ENCODE results near the gene OR7G3. TPM values are rescaled to one million over a fixed set of nuclear protein-coding genes. Genes with fewer than 3 reads are reported as not detected.

OR7G3 gene
- not detected in 2 replicates for total RNA-seq

DNA sequence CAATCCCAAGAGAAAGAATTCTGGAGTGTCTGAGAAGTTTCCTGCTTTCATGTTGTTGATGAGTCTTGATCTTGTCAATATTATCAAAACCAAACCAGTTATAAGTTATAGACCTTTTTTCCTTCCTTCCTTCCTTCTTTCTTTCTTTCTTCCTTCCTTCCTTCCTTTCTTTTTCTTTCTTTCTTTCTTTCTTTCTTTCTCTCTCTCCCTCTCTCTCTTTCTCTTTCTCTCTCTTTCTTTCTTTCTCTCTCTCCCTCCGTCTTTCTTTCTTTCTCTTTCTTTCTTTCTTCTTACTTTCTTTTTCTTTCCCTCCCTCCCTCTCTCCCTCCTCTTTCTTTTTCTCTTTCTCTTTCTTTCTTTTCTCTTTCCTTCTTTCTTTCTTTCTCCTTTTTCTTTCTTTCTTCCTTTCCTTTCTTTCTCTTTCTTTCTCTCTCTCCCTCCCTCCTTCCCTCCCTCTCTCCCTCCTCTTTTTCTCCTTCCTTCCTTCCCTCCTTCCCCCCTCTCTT, at the start of gene OR7G3:
Gene OR7G3 (minus strand): TSS at position 51 of the 506 bp plus-strand sequence. CDS start 0 bp downstream, at position 51.

DNA sequence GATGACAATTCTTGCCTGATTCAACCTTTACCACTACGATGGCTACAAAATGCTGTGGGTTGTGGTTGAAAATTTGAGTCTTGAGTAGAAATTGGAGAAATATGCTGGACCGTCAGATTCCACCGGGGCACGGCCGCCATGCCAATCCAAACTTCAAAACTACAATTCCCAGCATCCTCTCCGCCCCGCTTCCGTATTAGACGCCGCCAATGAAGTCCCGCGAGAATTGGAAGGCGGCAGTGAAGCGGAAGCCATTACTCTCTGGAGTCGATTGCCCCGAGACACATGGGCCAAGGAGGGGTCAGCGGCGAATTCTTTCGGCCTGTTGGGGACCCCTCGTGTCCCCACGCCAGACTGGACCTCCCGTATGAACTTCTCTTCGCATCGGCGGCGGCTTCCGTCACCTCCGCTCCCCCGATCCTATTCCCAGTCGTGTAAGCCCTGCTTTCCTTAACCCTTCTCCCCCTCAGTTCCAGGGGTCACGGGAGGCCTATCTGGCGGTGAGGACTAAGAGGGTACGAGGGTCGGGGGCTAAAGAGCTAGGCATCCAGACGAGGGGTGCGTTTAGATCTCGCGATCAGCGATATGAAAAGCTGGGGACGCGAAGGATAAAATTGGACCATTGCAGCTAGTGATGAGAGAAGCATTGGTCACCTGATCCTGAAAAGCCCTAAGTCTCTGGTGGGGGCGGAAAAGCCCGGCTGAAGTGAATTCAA, 13.6 kb upstream of the OR7G3 start, which contains the start of gene ZNF317:
Gene ZNF317 (plus strand): TSS at position 239 of the 716 bp plus-strand sequence. CDS start 15,620 bp downstream, outside the sequence.

DNA sequence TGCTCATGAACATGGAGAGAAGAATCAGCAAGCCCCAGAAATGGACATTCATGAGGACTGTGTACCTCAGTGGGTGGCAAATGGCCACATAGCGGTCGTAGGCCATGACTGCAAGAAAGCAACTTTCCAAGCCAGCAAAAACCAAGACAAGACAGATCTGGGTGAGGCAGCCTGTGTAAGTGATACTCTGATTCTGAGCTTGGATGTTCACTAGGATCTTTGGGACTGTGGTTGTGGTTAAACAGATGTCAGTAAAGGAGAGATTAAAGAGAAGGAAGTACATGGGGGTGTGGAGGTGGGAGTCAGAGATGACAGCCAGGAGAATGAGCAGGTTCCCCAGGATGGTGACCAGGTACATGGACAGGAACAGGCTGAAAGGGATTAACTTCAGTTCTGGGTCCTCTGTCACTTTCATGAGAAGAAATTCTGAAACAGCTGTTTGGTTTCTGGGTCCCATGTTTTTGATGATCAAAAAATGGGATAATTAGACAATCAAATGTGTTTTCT, 11.4 kb downstream of the OR7G3 start, which contains the start of gene OR7G1:
Gene OR7G1 (minus strand): TSS at position 457 of the 507 bp plus-strand sequence. CDS start 0 bp downstream, at position 457.

DNA sequence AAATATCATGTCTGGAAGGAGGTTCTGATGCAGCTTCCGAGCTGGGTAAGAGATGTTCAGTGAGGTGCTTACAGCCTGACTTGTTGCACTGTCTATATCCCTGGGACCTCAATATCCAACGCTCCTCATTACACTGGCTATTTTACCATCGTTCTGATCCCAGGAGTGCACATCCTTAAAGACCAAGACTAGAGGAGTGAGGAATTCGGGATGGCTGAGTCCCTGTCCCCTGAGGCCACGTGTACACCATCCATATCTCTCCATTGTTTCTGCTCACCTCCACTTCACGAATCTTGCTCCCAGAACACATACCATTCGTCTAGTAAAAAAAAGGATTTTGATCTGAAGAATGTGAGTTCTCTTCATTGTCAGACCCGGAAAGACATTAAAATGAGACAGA, 19.4 kb downstream of the OR7G3 start, which contains the start of gene OR7G2:
Gene OR7G2 (minus strand): TSS at position 101 of the 400 bp plus-strand sequence. CDS start 4,232 bp downstream, outside the sequence.

DNA sequence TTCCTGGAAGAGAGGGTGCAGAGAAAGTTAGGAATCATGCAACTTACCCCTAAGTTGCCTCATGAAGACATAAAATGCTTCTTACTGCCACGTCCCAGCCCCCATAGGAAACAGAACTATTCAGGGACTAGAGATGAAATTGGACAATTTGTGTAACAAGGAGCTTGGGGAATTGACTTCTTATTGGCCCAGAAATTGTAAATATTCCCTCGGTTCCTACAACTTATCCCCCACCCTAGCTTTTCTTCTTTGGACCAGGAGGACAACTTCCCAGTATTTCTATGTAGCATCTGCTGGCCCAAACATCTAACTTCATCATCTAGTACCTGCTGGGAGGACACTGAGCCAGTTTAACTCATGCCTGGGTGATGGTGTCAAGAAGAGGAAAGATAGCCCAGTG, 40.0 kb downstream of the OR7G3 start, which contains the start of gene OR1M1:
Gene OR1M1 (plus strand): TSS at position 301 of the 400 bp plus-strand sequence. CDS start 6,184 bp downstream, outside the sequence.

Other genes with a start within 250 kb of the OR7G3 start
- gene MUC16, start 116.5 kb downstream of the OR7G3 start, total RNA-seq: not detected in 2 replicates
- not detected in 2 replicates for gene OR1M1, start 39.9 kb downstream of the OR7G3 start, total RNA-seq
- gene OR7G2, start 19.5 kb downstream of the OR7G3 start, total RNA-seq: not detected in 2 replicates
- not detected in 2 replicates for gene OR7G1, start 11.2 kb downstream of the OR7G3 start, total RNA-seq
- 13.1 and 13.4 TPM in 2 replicates for gene ZNF317, start 13.4 kb upstream of the OR7G3 start, total RNA-seq
- gene OR7D2, start 52.0 kb upstream of the OR7G3 start, total RNA-seq: 0.10 TPM in 1 of 2 replicates, not detected in the other
- gene OR7D4, start 92.6 kb upstream of the OR7G3 start, total RNA-seq: not detected in 2 replicates
- gene OR7E24, start 124.0 kb upstream of the OR7G3 start, total RNA-seq: not detected in 2 replicates
- 2.6 and 5.8 TPM in 2 replicates for gene ZNF699, start 182.9 kb upstream of the OR7G3 start, total RNA-seq
- 6.5 and 6.9 TPM in 2 replicates for gene ZNF559, start 197.2 kb upstream of the OR7G3 start, total RNA-seq
- 0.15 and 2.0 TPM in 2 replicates for gene ZNF177, start 236.1 kb upstream of the OR7G3 start, total RNA-seq

All from mammary microvascular endothelial cell (primary cell).